GM12878 (cell line): ENCODE results near the gene PPP3CA. TPM values are rescaled to one million over a fixed set of nuclear protein-coding genes. Genes with fewer than 3 reads are reported as not detected.

ENCODE experiments used
- ATAC-seq: fragments of 200-7000 bp; cut with Tn5 transposase; 3 replicates; pipeline ENCODE4 v1.9.1; 2020; ENCODE audit warnings: mild to moderate bottlenecking, moderate library complexity
- BruUV-seq: library from RNA; stranded (reverse); fragments of 400-500 nt; replicated peaks from 2 replicates; lab custom pipeline; 2021; lab: Mats Ljungman, UMichigan
- CTCF ChIA-PET: fragments of 300-600 bp; sonication (Branson Sonifier 250); formaldehyde crosslinking; extraction: SDS; loops from one replicate; lab custom pipeline; 2021; ENCODE audit warnings: inconsistent platforms; lab: Yijun Ruan, JAX
- POLR2A ChIA-PET: fragments of 350-600 bp; formaldehyde crosslinking; extraction: SDS; loops from one replicate; lab custom pipeline; 2021; ENCODE audit warnings: inconsistent platforms; lab: Charles Lee
- RAD21 ChIA-PET: fragments of 300-600 bp; sonication (Branson Sonifier 250); formaldehyde crosslinking; loops from one replicate; lab custom pipeline; 2023; ENCODE audit warnings: antibody characterized with exemption; ENCODE audit not compliant: unreplicated experiment; lab: Charles Lee
- SMC1A ChIA-PET: fragments of 300-600 bp; sonication (Branson Sonifier 250); formaldehyde crosslinking; loops from one replicate; lab custom pipeline; 2023; ENCODE audit not compliant: unreplicated experiment, uncharacterized antibody; lab: Charles Lee
- DNase-seq: peaks from one replicate; pipeline ENCODE4 v3.0.0-alpha.2; 2011; ENCODE audit warnings: low read depth, low spot score
- FAIRE-seq: peaks from 3 replicates; lab custom pipeline; 2011; peaks lifted over from hg19 to GRCh38; lab: Jason Lieb, UNC
- H2AFZ ChIP-seq: 2 replicates; pipeline ENCODE4 v1.6.0; 2011; ENCODE audit warnings: low read depth, low read length, control low read depth; ENCODE audit not compliant: control insufficient read depth
- H3K27ac ChIP-seq: 2 replicates; pipeline ENCODE4 v1.5.1; 2011; ENCODE audit warnings: control low read depth; ENCODE audit not compliant: control insufficient read depth, insufficient read depth
- H3K27me3 ChIP-seq, 2 experiments: replicated peaks in 1 of 2; 2 replicates each; pipeline versions ENCODE4 v1.6.0 to v1.6.1; 2011; ENCODE audit warnings: low read length in 1 of 2; ENCODE audit not compliant: control insufficient read depth in 2 of 2, insufficient read depth in 2 of 2
- H3K36me3 ChIP-seq, 2 experiments: 2 replicates each; pipeline ENCODE4 v1.5.1; 2011; ENCODE audit warnings: low read length in 1 of 2; ENCODE audit not compliant: control insufficient read depth in 2 of 2, insufficient read depth in 2 of 2
- H3K4me1 ChIP-seq: 2 replicates; pipeline ENCODE4 v1.6.1; 2011; ENCODE audit warnings: mild to moderate bottlenecking, low read length, moderate library complexity, mixed read lengths; ENCODE audit not compliant: control insufficient read depth, insufficient read depth
- H3K4me2 ChIP-seq: 2 replicates; pipeline ENCODE4 v1.6.0; 2011; ENCODE audit warnings: control low read depth; ENCODE audit not compliant: control insufficient read depth, insufficient read depth
- H3K4me3 ChIP-seq: fragments of 200-600 bp; sonication (generic); 2 replicates; pipeline ENCODE4 v1.5.1; 2016
- H3K79me2 ChIP-seq: 2 replicates; pipeline ENCODE4 v1.6.0; 2011; ENCODE audit warnings: low read length; ENCODE audit not compliant: control insufficient read depth, insufficient read depth
- H3K9ac ChIP-seq: 2 replicates; pipeline ENCODE4 v1.8.0; 2011; ENCODE audit warnings: low read length, control low read depth, mixed read lengths; ENCODE audit not compliant: control insufficient read depth, insufficient read depth
- H3K9me3 ChIP-seq: replicated peaks from 3 replicates; pipeline ENCODE4 v1.5.1; 2011; ENCODE audit warnings: mild to moderate bottlenecking, low read length; ENCODE audit not compliant: control insufficient read depth, insufficient read depth
- H4K20me1 ChIP-seq: 2 replicates; pipeline ENCODE4 v1.6.0; 2011; ENCODE audit not compliant: control insufficient read depth, insufficient read depth
- ATF7 ChIP-seq: fragments of 450-650 bp; IDR thresholded peaks from 2 replicates; pipeline ENCODE4 v1.6.1; 2016; ENCODE audit warnings: low read depth, mild to moderate bottlenecking
- MTA2 ChIP-seq: fragments of 450-650 bp; IDR thresholded peaks from 2 replicates; pipeline ENCODE4 v1.6.1; 2016; ENCODE audit warnings: low read depth, mild to moderate bottlenecking, moderate library complexity
- YBX1 ChIP-seq: fragments of 450-650 bp; IDR thresholded peaks from 2 replicates; pipeline ENCODE4 v1.6.1; 2016; ENCODE audit warnings: antibody characterized with exemption
- WGBS: methylation state at CpG from one replicate; pipeline ENCODE4 v1.1.6; 2016; ENCODE audit warnings: low lambda C conversion rate; ENCODE audit not compliant: insufficient replicate concordance, insufficient coverage; ENCODE audit errors: missing lambda C conversion rate; 5-methylcytosine and 5-hydroxymethylcytosine counted together
- in situ Hi-C: fragments of 300-500 bp; cut with MboI; formaldehyde crosslinking; loops from 9 replicates; pipeline ENCODE4 v1.14.3; 2018; ENCODE audit warnings: mixed read lengths
- intact Hi-C: fragments of 100-400 bp; cut with micrococcal nuclease; formaldehyde crosslinking; loops from one replicate; pipeline ENCODE4 v1.14.2; 2022; ENCODE audit not compliant: unreplicated experiment
- polyA plus RNA-seq, 11 experiments: library from polyadenylated mRNA; depleted of rRNA in 4 of 11; unstranded in 6 of 11; stranded (reverse) in 5 of 11; fragments of >200 nt; fragmentation: Nextera tagmentation in 4 of 11; fragmentation: Illumina TruSeq in 1 of 11; extraction: Ambion mirVana in 4 of 11; extraction: Trizol in 1 of 11; gene quantifications; 1 replicate in 1 of 11; 2 replicates in 10 of 11; pipeline versions ENCODE4 v1.2.1 to v1.2.3, GENCODE V29; 2011 to 2016; ENCODE audit warnings: inconsistent platforms in 2 of 11, missing spikeins in 2 of 11, low read depth in 1 of 11
- total RNA-seq, 4 experiments: library from RNA; depleted of rRNA in 3 of 4; stranded (reverse); fragments of >200 nt in 3 of 4; fragmentation: Illumina TruSeq in 1 of 4; extraction: Trizol in 1 of 4; gene quantifications; 2 replicates each; pipeline versions ENCODE4 v1.2.1 to v1.2.3, GENCODE V29; 2013 to 2021
- TF ChIP-seq, protein P1 (sequence below): fragments of 450-650 bp; formaldehyde crosslinking; IDR thresholded peaks from 2 replicates; pipeline ENCODE4 v1.4.0; 2022; ENCODE audit warnings: mild to moderate bottlenecking, moderate library complexity
- TF ChIP-seq, protein P2 (sequence below): fragments of 450-650 bp; conservative IDR thresholded peaks from 2 replicates; pipeline ENCODE4 v1.6.1; 2017; ENCODE audit warnings: mild to moderate bottlenecking, moderate library complexity

PPP3CA gene
- total and polyA plus RNA-seq, 10 of the 15 experiments (the other 5 are each of a cell fraction or from before 2014, with no cell fraction given), result 0.33 to 9.0 (median 1.0) TPM

DNA sequence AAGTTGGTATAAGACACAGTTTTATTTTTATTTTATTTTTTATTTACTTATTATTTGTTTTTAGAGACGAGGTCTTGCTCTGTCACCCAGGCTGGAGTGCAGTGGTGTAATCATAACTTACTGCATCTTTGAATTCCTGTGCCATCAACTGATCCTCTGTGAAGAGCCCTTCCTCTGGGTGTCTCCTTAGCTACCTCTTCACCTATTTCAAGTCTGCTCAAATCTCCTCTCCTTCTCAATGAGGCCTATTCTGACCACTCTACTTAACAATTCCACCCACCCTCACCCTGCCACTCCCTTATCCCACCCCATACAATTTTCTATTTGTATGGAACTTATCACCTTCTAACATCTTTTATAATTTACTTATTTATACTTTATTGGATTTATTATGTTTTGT, 183.4 kb downstream of the PPP3CA start:
- Histone ChIP-seq H3K4me1 (no peaks in the 10 kb centered on the region), H3K4me3 (no peak overlapping the region), H3K9me3 (no peaks in the 10 kb centered on the region), H3K9ac (no peak overlapping the region), H3K4me2 (no peak overlapping the region), H2AFZ (no peak overlapping the region), H3K27me3 (no peaks in the 10 kb centered on the region), H3K36me3 (no peaks in the 10 kb centered on the region), H3K27ac (no peak overlapping the region), H4K20me1 (no peaks in the 10 kb centered on the region), H3K79me2 (no peaks in the 10 kb centered on the region)
- SMC1A ChIA-PET, result no interaction called here
- no TSS peak for BruUV-seq
- 52% methylated on average over 1 of the region's 1 CpG for WGBS
- TF ChIP-seq ATF7, result no peak
- no peak for TF ChIP-seq YBX1
- TF ChIP-seq, protein P1, sequence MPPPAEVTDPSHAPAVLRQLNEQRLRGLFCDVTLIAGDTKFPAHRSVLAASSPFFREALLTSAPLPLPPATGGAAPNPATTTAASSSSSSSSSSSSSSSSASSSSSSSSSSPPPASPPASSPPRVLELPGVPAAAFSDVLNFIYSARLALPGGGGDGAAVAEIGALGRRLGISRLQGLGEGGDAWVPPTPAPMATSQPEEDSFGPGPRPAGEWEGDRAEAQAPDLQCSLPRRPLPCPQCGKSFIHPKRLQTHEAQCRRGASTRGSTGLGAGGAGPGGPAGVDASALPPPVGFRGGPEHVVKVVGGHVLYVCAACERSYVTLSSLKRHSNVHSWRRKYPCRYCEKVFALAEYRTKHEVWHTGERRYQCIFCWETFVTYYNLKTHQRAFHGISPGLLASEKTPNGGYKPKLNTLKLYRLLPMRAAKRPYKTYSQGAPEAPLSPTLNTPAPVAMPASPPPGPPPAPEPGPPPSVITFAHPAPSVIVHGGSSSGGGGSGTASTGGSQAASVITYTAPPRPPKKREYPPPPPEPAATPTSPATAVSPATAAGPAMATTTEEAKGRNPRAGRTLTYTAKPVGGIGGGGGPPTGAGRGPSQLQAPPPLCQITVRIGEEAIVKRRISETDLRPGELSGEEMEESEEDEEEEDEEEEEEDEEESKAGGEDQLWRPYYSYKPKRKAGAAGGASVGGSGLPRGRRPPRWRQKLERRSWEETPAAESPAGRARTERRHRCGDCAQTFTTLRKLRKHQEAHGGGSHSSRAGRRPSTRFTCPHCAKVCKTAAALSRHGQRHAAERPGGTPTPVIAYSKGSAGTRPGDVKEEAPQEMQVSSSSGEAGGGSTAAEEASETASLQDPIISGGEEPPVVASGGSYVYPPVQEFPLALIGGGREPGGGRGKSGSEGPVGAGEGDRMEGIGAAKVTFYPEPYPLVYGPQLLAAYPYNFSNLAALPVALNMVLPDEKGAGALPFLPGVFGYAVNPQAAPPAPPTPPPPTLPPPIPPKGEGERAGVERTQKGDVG (CRISPR knock-in tag), result no peak
- TF ChIP-seq, protein P2, sequence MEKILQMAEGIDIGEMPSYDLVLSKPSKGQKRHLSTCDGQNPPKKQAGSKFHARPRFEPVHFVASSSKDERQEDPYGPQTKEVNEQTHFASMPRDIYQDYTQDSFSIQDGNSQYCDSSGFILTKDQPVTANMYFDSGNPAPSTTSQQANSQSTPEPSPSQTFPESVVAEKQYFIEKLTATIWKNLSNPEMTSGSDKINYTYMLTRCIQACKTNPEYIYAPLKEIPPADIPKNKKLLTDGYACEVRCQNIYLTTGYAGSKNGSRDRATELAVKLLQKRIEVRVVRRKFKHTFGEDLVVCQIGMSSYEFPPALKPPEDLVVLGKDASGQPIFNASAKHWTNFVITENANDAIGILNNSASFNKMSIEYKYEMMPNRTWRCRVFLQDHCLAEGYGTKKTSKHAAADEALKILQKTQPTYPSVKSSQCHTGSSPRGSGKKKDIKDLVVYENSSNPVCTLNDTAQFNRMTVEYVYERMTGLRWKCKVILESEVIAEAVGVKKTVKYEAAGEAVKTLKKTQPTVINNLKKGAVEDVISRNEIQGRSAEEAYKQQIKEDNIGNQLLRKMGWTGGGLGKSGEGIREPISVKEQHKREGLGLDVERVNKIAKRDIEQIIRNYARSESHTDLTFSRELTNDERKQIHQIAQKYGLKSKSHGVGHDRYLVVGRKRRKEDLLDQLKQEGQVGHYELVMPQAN, result no peak
- no peak for TF ChIP-seq MTA2
- FAIRE-seq, result no peak
- no peak for ATAC-seq
- DNase-seq, result no peak
- CTCF ChIA-PET, result interaction anchor here (0.8 kb wide), 1 partner anchor 16 kb away, joined by 4 read pairs; no protein-coding TSS in a partner anchor
- POLR2A ChIA-PET, result no interaction called here
- intact Hi-C loops, result loop anchor here (10.0 kb wide), 1 partner anchor 739 kb away; no protein-coding TSS in a partner anchor
- in situ Hi-C loops, result no loop called here
- RAD21 ChIA-PET, result interaction anchor here (0.9 kb wide), 1 partner anchor 143 kb away, joined by 3 read pairs; no protein-coding TSS in a partner anchor
